GM19467 (cell line): ENCODE data around the gene CAMTA1.
"Not testable (repeated sequence)": the region's sequence is repeated elsewhere in the genome, so short reads cannot be mapped to it uniquely, and the experiment has no call there.

ENCODE experiments used
- ATAC-seq: cut with Tn5 transposase; IDR thresholded peaks from one replicate; pipeline ENCODE4 v1.9.1; 2021; ENCODE audit warnings: mild to moderate bottlenecking, moderate library complexity; ENCODE audit not compliant: unreplicated experiment

Gene CAMTA1

GRCh38 chr1:7373876-7374562 is 588.8 kb downstream of the CAMTA1 start:
- no peak for ATAC-seq

- no peak for ATAC-seq
Measured at GRCh38 chr1:7374563-7375160, 589.4 kb downstream of the CAMTA1 start.

- no peak for ATAC-seq
Measured at GRCh38 chr1:7375329-7375728, 590.1 kb downstream of the CAMTA1 start.

- no peak for ATAC-seq
Measured at GRCh38 chr1:7375781-7376660, 590.8 kb downstream of the CAMTA1 start.

- ATAC-seq = no peak
Measured at GRCh38 chr1:7376676-7377075, 591.4 kb downstream of the CAMTA1 start.

- no peak for ATAC-seq
Measured at GRCh38 chr1:7378346-7379130, 593.3 kb downstream of the CAMTA1 start.

- ATAC-seq = no peak
Measured at GRCh38 chr1:7379441-7379971, 594.3 kb downstream of the CAMTA1 start.

GRCh38 chr1:7380068-7380467 is 594.8 kb downstream of the CAMTA1 start:
- ATAC-seq = not testable (repeated sequence)

- no peak for ATAC-seq
Measured at GRCh38 chr1:7380712-7381111, 595.5 kb downstream of the CAMTA1 start.

GRCh38 chr1:7381729-7382128 is 596.5 kb downstream of the CAMTA1 start:
- ATAC-seq = not testable (repeated sequence)

GRCh38 chr1:7382971-7383370 is 597.7 kb downstream of the CAMTA1 start:
- no peak for ATAC-seq

- ATAC-seq = no peak
Measured at GRCh38 chr1:7383671-7384520, 598.6 kb downstream of the CAMTA1 start.

- ATAC-seq = no peak
Measured at GRCh38 chr1:7384679-7385078, 599.4 kb downstream of the CAMTA1 start.

GRCh38 chr1:7385471-7386225 is 600.4 kb downstream of the CAMTA1 start:
- ATAC-seq = no peak

- ATAC-seq = no peak
Measured at GRCh38 chr1:7386226-7387052, 601.2 kb downstream of the CAMTA1 start.

- no peak for ATAC-seq
Measured at GRCh38 chr1:7387053-7387927, 602.0 kb downstream of the CAMTA1 start.

- ATAC-seq = no peak
Measured at GRCh38 chr1:7388141-7388487, 602.9 kb downstream of the CAMTA1 start.
